GM19238 (cell line): ENCODE measurements around the gene ENDOU.

Experiments used
- DNase-seq: peaks from one replicate; pipeline ENCODE4 v3.0.0; 2011; ENCODE audit warnings: low spot score; ENCODE audit not compliant: insufficient read length

The ENDOU gene

GRCh38 chr12:47722136-47722834, 3.0 kb downstream of the ENDOU start:
- no peak for DNase-seq

GRCh38 chr12:47721431-47721973, 3.8 kb downstream of the ENDOU start:
- no peak for DNase-seq

- no peak for DNase-seq
Observed at GRCh38 chr12:47718531-47718930, 6.8 kb downstream of the ENDOU start.

GRCh38 chr12:47717443-47718193, 7.7 kb downstream of the ENDOU start:
- DNase-seq = peak; percentile 62

GRCh38 chr12:47717046-47717442, 8.2 kb downstream of the ENDOU start:
- no peak for DNase-seq

- DNase-seq = no peak
Observed at GRCh38 chr12:47715877-47716548, 9.3 kb downstream of the ENDOU start.

GRCh38 chr12:47715393-47715876, 9.9 kb downstream of the ENDOU start:
- peak; percentile 46 for DNase-seq

GRCh38 chr12:47714826-47715386, 10.4 kb downstream of the ENDOU start:
- no peak for DNase-seq

- no peak for DNase-seq
Observed at GRCh38 chr12:47712171-47712570, 13.1 kb downstream of the ENDOU start.

GRCh38 chr12:47711448-47711847, 13.8 kb downstream of the ENDOU start:
- DNase-seq = no peak

- DNase-seq = no peak
Observed at GRCh38 chr12:47710278-47710677, 15.0 kb downstream of the ENDOU start.

- DNase-seq = no peak
Observed at GRCh38 chr12:47709671-47710070, 15.6 kb downstream of the ENDOU start.

GRCh38 chr12:47709237-47709636, 16.1 kb downstream of the ENDOU start:
- no peak for DNase-seq

- no peak for DNase-seq
Observed at GRCh38 chr12:47707905-47708543, 17.3 kb downstream of the ENDOU start.

- no peak for DNase-seq
Observed at GRCh38 chr12:47707355-47707754, 17.9 kb downstream of the ENDOU start.

- peak; percentile 84 for DNase-seq
Observed at GRCh38 chr12:47705566-47706425, 19.5 kb downstream of the ENDOU start, which contains the start of gene RPAP3. Gene RPAP3, minus strand, starts transcription at chr12:47706030. Its CDS starts 3,190 bp downstream, at chr12:47702840.

GRCh38 chr12:47705229-47705565, 20.1 kb downstream of the ENDOU start:
- DNase-seq = no peak

- no peak for DNase-seq
Observed at GRCh38 chr12:47704719-47705118, 20.6 kb downstream of the ENDOU start.

- DNase-seq = no peak
Observed at GRCh38 chr12:47700263-47700662, 25.0 kb downstream of the ENDOU start.

GRCh38 chr12:47698631-47699030, 26.7 kb downstream of the ENDOU start:
- DNase-seq = no peak
